ENCODE data around the gene CBLN2.

Gene CBLN2

GRCh38 chr18:72544092-72544886 lies at the start of gene CBLN2:
TSS of gene CBLN2 (minus strand) at chr18:72544342. CDS start at chr18:72542160, 2,182 bp downstream.
- DNase-seq: no peak

GRCh38 chr18:72588360-72588759 lies 44.2 kb upstream of the CBLN2 start:
- DNase-seq: no peak

- DNase-seq: no peak
Observed at GRCh38 chr18:72584787-72585186, 40.6 kb upstream of the CBLN2 start.

- DNase-seq: no peak
Observed at GRCh38 chr18:72581976-72582375, 37.8 kb upstream of the CBLN2 start.

GRCh38 chr18:72572896-72573295 lies 28.8 kb upstream of the CBLN2 start:
- DNase-seq: no peak

- DNase-seq: no peak
Observed at GRCh38 chr18:72566290-72566689, 22.1 kb upstream of the CBLN2 start.

- no peak for DNase-seq
Observed at GRCh38 chr18:72555968-72556367, 11.8 kb upstream of the CBLN2 start.

GRCh38 chr18:72555101-72555500 lies 11.0 kb upstream of the CBLN2 start:
- no peak for DNase-seq

- no peak for DNase-seq
Observed at GRCh38 chr18:72543357-72544055, 636 bp downstream of the CBLN2 start.

- DNase-seq: no peak
Observed at GRCh38 chr18:72542984-72543356, 1.2 kb downstream of the CBLN2 start.

GRCh38 chr18:72542342-72542741 lies 1.8 kb downstream of the CBLN2 start:
- no peak for DNase-seq

- no peak for DNase-seq
Observed at GRCh38 chr18:72541871-72542332, 2.2 kb downstream of the CBLN2 start.

GRCh38 chr18:72539901-72540300 lies 4.2 kb downstream of the CBLN2 start:
- no peak for DNase-seq

GRCh38 chr18:72530622-72531021 lies 13.5 kb downstream of the CBLN2 start:
- no peak for DNase-seq

- DNase-seq: no peak
Observed at GRCh38 chr18:72504866-72505265, 39.3 kb downstream of the CBLN2 start.

- no peak for DNase-seq
Observed at GRCh38 chr18:72502671-72503431, 41.3 kb downstream of the CBLN2 start.

GRCh38 chr18:72492497-72492896 lies 51.6 kb downstream of the CBLN2 start:
- no peak for DNase-seq

All from activated naive CD4-positive, alpha-beta T cell treated with Interleukin-2 at 50 U/mL for 16 hours (primary cell).